ENCODE results near the gene WDR86. TPM values are rescaled to one million over a fixed set of nuclear protein-coding genes. Genes with fewer than 3 reads are reported as not detected.

WDR86 gene
- total and polyA plus RNA-seq, 2 of the 8 experiments (the other 6 are each of a cell fraction or from before 2014, with no cell fraction given), result 12.7 to 15.8 TPM

DNA sequence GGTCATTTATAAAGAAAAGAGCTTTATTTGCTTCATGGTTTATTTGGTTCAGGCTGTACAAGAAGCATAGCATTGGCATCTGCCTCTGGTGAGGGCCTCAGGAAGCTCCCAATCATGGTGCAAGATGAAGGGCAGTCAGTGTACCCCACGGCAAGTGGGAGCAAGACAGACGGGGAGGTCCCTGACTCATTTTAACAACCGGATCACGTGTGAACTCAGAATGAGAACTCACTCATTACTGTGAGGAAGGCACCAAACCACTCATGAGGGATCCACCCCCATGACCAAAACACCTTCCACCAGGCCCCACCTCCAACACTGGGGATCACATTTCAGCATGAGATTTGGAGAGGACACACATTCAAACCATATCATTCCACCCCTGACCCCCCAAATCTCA, 45.9 kb upstream of the WDR86 start:
- ChIA-PET CTCF (ENCODE audit: partially characterized antibody) (interaction anchor here (13.7 kb wide), 1 partner anchor 82 kb away, joined by 185 read pairs; no protein-coding TSS in a partner anchor), POLR2A (ENCODE audit: partially characterized antibody) (interaction anchor here (0.6 kb wide), 1 partner anchor 95 kb away, joined by 3 read pairs; no protein-coding TSS in a partner anchor)
- no peak overlapping the region for H4K5ac ChIP-seq (ENCODE audit: insufficient read length, low read depth, low read length)
- no peak overlapping the region for H3K23ac ChIP-seq (ENCODE audit: insufficient read length)
- WGBS, 2 experiments (ENCODE audit: extremely low coverage in 1 of 2, insufficient coverage in 1 of 2, insufficient read length in 1 of 2, insufficient replicate concordance in 2 of 2, low coverage in 1 of 2, low lambda C conversion rate in 2 of 2, missing lambda C conversion rate in 1 of 2), result 100% methylated on average over 4 of the region's 4 CpGs; no CpG with 5 or more reads in 1 of the 2 experiments
- no peak overlapping the region for H3K18ac ChIP-seq (ENCODE audit: extremely low read depth, low read length)
- DNase-seq (ENCODE audit: low read depth in 1 of 2, low spot score in 2 of 2) (no peak), FAIRE-seq (no peak)
- no peak overlapping the region for H2BK20ac ChIP-seq (ENCODE audit: low read length)
- no peak overlapping the region for H2BK120ac ChIP-seq (replicated peaks; ENCODE audit: low read depth, low read length)
- no peak overlapping the region for H3K4me3 ChIP-seq (ENCODE audit: extremely low read depth in 1 of 4, insufficient read depth in 2 of 4, low read depth in 3 of 4, low read length in 4 of 4)
- no peak overlapping the region for H3K56ac ChIP-seq (replicated peaks; ENCODE audit: insufficient read length, low read depth, low read length)
- H2BK5ac ChIP-seq (ENCODE audit: low read depth, low read length), result peak overlapping the region; percentile 95; the same call in 1 of the 2 replicates
- no peak overlapping the region for H3K4me2 ChIP-seq (ENCODE audit: insufficient read depth in 1 of 2, low read depth in 2 of 2, low read length in 2 of 2)
- no peak overlapping the region for H3K14ac ChIP-seq (ENCODE audit: insufficient read length)
- H3K4ac ChIP-seq (replicated peaks; ENCODE audit: insufficient read length, low read depth, low read length), result no peak overlapping the region
- no peaks in the 10 kb centered on the region for H3K23me2 ChIP-seq (ENCODE audit: low read depth, low read length)
- no peaks in the 10 kb centered on the region for H4K20me1 ChIP-seq (replicated peaks in 1 of 2; ENCODE audit: control insufficient read depth in 1 of 2, insufficient read depth in 2 of 2, low read length in 2 of 2)
- no peak overlapping the region for H2AFZ ChIP-seq (ENCODE audit: low read length)
- H3K9ac ChIP-seq (replicated peaks in 1 of 4; ENCODE audit: extremely low read depth in 1 of 4, low read depth in 3 of 4, low read length in 3 of 4), result no peak overlapping the region
- no peaks in the 10 kb centered on the region; a peak in 1 of 7 replicates for H3K27me3 ChIP-seq (replicated peaks in 1 of 4; ENCODE audit: control insufficient read depth in 3 of 4, extremely low read depth in 1 of 4, insufficient read depth in 3 of 4, low read length in 3 of 4)
- no peak overlapping the region for H3K27ac ChIP-seq (ENCODE audit: low read depth, low read length)
- no peak overlapping the region for H4K8ac ChIP-seq (ENCODE audit: extremely low read depth, insufficient read depth, low read length)
- H3K4me1 ChIP-seq (replicated peaks in 1 of 4; ENCODE audit: control insufficient read depth in 3 of 4, insufficient read depth in 4 of 4, low read length in 3 of 4), result peaks cover 15 to 45% (median 29%) of the 10 kb centered on the region in 4 experiments
- peak overlapping the region; percentile 70; the same call in 1 of the 2 replicates for H2BK12ac ChIP-seq (ENCODE audit: low read depth, low read length)
- H4K91ac ChIP-seq (replicated peaks; ENCODE audit: insufficient read length, low read length), result no peak overlapping the region
- no peaks in the 10 kb centered on the region for H3K36me3 ChIP-seq (ENCODE audit: control insufficient read depth in 2 of 4, insufficient read depth in 4 of 4, low read length in 3 of 4)
- H3K9me3 ChIP-seq (ENCODE audit: insufficient read depth in 2 of 2, low read depth in 1 of 2, low read length in 1 of 2), result peaks cover 3 to 10% of the 10 kb centered on the region in 2 experiments; a peak in 3 of 4 replicates
- H2BK15ac ChIP-seq (ENCODE audit: low read length), result no peak overlapping the region
- no peaks in the 10 kb centered on the region for H3K79me2 ChIP-seq (ENCODE audit: control insufficient read depth in 1 of 2, insufficient read depth in 2 of 2, low read length in 2 of 2)
- no peaks in the 10 kb centered on the region for H3K79me1 ChIP-seq (ENCODE audit: low read depth, low read length)
- H2AK5ac ChIP-seq (ENCODE audit: low read depth, low read length), result no peak overlapping the region
- no peak for TF ChIP-seq MAX (IDR thresholded peaks at IDR 0.05)
- TF ChIP-seq NRF1 (IDR thresholded peaks at IDR 0.05; ENCODE audit: low read depth, low read length), result no peak
- no peak for TF ChIP-seq TAF7 (optimal IDR thresholded peaks at IDR 0.05; ENCODE audit: borderline replicate concordance, low read depth, low read length)
